Measurements from ENCODE around the gene EPHA4.

Gene EPHA4

GRCh38 chr2:221381928-221382488, 190.1 kb downstream of the EPHA4 start:
- no peak for DNase-seq

GRCh38 chr2:221380686-221381085, 191.4 kb downstream of the EPHA4 start:
- no peak for DNase-seq

- no peak for DNase-seq
These were observed 192.0 kb downstream of the EPHA4 start for GRCh38 chr2:221380062-221380461.

DNA sequence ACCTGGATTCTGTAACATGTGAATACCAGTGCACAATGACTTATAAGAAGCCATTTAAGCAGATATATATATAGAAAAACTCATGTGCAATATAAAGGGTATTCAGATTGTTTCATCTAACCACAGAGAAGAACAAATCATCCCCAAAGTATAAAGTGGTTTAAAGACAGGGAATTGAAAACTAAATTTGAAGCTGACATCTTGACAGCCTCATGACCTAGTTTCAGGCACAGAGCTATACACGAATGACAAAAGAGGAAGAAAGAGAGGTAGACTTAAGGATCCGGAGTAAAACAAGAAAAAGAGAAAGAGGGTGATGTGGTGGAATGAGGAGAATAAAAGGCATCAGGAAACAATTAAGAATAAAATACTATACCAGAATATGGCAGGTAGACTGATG, 194.5 kb downstream of the EPHA4 start:
- DNase-seq, result no peak

DNA sequence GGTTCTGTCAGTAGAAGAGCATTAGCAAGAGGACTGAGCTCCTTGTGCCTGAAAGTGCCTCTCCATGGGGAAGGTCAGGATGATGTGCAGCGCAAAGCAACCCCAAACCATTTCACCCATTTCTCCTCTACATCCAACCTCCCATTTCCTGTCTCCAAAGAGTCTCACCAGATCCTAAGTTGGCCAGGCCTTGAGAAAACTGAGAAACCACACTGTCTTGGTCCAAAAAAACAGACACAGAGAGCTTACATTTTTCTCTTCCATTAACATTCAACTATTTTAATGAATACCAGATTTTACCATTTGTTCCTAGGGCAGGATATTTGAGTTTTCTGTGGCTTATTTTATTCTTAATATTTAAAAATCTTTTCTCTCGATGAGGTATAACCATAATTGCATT, 195.0 kb downstream of the EPHA4 start:
- DNase-seq, result no peak

GRCh38 chr2:221374234-221374633, 197.9 kb downstream of the EPHA4 start:
- DNase-seq, result no peak

DNA sequence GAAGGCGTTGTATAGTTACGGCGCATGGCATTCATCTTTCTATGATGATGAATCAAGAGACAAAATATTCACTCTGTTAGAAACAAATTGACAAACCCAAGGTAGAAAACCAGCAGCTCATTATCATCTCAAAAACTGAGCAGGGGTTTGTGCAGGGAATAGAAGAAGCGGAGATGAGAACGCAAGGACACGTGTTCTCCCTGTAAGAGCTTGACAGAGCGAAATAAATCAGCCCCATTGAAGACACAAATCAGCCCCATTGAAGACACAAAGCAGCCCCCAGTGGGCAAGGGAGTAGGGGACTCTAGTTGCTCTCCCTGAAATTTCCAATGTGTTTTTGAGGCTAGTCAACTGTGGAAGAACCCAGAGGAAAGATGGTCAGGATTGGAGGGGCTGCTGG, 199.2 kb downstream of the EPHA4 start:
- DNase-seq, result no peak

DNA sequence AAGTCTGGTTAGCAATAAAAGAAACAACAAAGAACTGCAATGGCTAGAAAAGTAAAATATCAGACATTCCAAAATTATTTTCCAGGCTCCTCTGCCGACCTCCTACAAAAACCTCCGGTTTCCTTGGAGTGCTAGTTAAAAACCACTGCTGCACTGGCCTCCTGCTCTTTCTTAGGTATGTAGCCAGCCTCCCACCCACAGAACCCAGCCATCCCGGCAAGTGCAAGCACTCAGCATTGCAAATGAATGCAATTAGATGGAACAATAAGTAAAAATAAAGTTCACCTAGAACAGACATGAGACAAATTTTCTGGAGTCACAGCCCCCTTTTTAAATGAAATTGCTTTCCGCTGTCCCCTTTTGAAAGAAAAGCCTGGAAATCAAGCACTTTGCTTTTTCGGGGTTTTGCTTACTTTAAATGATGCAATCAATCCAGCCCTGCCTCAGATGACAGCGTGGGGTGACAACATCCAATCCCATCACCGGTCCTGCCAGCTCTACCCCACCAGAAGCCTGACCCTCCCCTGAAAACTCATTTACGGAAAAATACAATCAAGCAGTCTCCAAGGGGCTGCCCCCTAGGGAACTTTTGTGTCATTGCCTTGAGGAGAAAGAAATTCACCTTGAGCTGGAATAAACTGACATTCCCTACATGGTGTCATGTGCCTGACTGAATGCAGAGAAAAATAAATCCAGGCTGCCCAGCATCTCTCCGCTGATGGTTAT, 199.8 kb downstream of the EPHA4 start:
- no peak for DNase-seq

- no peak for DNase-seq
These were observed 200.8 kb downstream of the EPHA4 start for GRCh38 chr2:221371347-221371746.

- DNase-seq, result no peak
These were observed 201.3 kb downstream of the EPHA4 start for GRCh38 chr2:221370857-221371211.

- DNase-seq, result no peak
These were observed 201.8 kb downstream of the EPHA4 start for GRCh38 chr2:221370076-221370856.
